GM19023 (cell line): ENCODE results near the gene RHCE.
"Not testable (repeated sequence)": the region's sequence is repeated elsewhere in the genome, so short reads cannot be mapped to it uniquely, and the experiment has no call there.

ENCODE experiments used
- ATAC-seq: cut with Tn5 transposase; IDR thresholded peaks from one replicate; pipeline ENCODE4 v1.9.1; 2021; ENCODE audit warnings: mild to moderate bottlenecking, moderate library complexity; ENCODE audit not compliant: unreplicated experiment

RHCE gene

GRCh38 chr1:25433389-25434186 lies 13.0 kb upstream of the RHCE start:
- no peak for ATAC-seq

GRCh38 chr1:25432749-25433388 lies 12.2 kb upstream of the RHCE start:
- no peak for ATAC-seq

- ATAC-seq, result no peak
These were observed 11.5 kb upstream of the RHCE start for GRCh38 chr1:25431955-25432719.

GRCh38 chr1:25430967-25431881 lies 10.6 kb upstream of the RHCE start:
- peak; percentile 3 for ATAC-seq

DNA sequence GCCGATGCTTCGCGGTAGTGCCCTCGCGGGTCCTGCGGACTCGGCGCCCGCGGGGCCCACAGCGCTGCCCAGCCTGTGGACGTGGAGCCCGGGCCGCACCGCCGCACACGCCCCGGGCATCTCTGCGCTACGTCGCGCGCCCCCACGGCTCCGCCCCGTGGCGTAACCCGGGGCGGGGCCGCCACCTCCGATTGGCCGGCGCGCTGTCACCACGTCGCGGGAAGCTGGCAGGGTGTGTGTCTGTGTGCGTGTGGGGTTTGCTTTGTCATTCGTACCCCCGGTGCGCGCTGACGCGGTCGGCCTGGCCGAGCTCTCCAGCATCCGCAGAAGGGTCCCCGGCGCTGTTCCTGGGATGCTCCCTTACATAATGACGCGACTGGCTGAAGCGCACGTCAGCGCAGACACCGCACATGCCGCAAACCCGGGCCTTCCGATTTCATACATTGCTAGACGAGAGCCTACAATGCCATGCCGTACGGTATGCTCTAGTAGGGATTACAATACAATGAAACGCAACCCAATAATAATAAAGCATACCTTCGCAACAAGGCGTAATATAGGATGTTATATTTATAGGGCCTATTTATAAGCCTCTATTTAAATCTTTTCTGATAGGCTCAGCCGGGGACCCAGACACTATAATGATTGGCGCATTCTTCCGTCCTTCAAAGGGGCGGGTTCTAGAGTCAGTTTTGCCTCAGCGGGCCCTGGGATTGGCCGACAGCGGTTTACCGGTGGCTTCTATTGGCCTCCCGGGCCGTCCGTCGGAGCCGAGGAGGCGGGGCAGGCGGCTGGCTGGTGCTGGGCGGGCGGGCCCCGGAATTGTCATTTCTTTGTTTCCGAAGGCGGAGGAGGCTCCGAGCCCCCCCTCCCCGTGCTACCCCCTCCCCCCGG lies 9.7 kb upstream of the RHCE start, which contains the start of gene MACO1:
Gene MACO1, plus strand, starts transcription at position 825 of the 894 bp plus-strand sequence. CDS start 202 bp downstream, outside the sequence.
- peak; percentile 85 for ATAC-seq

- ATAC-seq, result no peak
These were observed 8.0 kb upstream of the RHCE start for GRCh38 chr1:25428475-25429166.

- ATAC-seq, result no peak
These were observed 7.1 kb upstream of the RHCE start for GRCh38 chr1:25427696-25428095.

- ATAC-seq, result no peak
These were observed 4.8 kb upstream of the RHCE start for GRCh38 chr1:25425098-25426085.

DNA sequence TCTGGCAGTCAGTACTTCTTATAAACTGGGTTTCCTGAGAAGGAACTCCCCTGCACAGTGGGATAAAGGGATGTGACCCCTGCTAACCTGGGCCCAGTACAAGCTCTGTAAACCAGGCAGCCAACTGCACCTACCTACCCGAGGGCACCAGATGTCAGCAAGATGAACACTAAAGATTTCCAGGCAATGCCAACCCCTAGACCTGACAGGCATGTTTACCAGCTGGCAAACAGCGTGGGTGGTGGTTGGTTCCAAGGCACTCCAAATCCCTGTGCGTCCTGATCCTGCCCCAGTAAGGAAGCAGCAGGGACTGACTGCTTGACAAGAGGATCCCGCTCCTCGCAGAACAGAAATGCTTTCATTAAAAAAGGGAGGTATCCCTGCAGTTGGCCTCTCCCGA lies 2.6 kb upstream of the RHCE start:
- not testable (repeated sequence) for ATAC-seq

- ATAC-seq, result not testable (repeated sequence)
These were observed 1.3 kb downstream of the RHCE start for GRCh38 chr1:25419339-25419738.

DNA sequence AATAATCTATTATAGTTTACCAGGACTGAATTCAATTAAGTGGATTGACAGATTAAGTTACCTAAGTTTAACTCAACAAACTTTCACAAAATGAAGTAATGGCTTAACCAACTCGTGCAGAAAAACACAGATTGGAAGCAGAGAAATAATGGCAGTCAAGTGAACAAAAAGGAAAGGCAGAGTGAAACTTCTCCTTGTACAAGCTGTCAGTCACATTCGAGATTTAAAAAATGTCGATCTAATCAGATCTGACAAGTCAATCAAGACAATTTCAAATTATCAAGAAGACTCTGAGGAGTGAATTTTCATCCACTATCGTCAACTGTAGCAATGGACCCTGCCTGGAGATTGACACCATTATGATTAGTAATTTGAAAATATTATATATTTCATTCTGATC lies 3.3 kb downstream of the RHCE start:
- ATAC-seq, result not testable (repeated sequence)

- not testable (repeated sequence) for ATAC-seq
These were observed 6.0 kb downstream of the RHCE start for GRCh38 chr1:25414578-25414977.

- ATAC-seq, result not testable (repeated sequence)
These were observed 6.5 kb downstream of the RHCE start for GRCh38 chr1:25414157-25414556.

DNA sequence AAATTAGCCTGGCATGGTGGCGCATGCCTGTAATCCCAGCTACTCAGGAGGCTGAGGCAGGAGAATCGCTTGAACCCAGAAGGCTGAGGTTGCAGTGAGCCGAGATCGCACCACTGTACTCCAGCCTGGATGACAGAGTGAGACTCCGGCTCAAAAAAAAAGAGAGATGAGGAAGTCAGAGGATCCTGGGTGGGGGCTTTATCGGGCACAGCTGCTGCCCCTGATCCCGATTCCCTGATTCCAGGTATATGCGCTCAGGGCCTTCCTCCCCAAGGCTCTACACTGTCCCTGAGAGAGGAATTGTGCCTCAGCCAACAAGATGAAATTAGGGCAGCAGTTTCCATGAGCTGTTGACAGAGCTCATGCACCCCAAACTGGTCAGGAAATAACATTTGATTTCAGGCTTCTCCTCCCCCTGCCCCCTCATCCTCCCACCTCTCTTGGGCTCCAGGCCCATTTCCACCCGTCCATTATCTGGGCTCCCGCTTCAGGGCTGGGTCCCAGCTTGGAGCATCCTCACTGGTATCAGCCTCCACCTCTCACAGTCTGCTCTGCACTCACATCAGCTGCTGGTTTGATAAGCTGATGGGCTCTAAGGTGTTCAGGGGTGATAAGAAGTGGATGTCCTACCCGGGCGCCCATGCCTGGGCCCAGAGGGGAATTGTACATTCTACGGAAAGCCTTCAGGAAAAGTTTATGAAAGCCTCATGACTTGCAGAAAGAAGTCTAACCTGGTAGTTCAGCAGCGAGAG lies 7.6 kb downstream of the RHCE start:
- not testable (repeated sequence) for ATAC-seq

GRCh38 chr1:25409641-25410427 lies 10.8 kb downstream of the RHCE start:
- not testable (repeated sequence) for ATAC-seq

DNA sequence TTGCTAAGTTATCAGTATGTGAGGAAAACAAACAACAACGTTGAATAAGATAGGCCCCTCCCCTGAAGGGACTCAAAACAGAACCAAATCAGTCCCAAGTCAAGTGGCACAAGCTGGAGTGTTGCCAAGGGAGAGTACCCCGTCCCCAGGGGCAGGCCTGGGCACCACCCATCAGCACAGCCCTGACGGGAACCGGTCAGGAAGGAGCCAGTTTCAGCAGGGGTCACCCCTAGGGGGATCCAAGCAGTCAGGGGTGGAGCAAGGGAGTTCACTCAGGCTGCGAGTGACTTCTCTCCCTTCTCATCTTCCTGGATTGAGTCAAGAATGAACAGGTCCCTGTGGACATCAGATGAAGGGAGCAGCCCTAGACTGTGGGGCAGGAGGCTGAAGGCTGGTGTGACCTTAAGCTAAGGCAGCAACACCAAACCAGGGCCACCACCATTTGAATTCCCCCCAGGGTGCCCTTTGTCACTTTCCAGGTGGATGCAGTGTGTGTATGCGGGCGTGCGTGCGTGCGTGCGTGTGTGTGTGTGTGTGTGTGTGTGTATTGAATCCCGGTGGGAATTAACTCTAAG lies 14.8 kb downstream of the RHCE start:
- ATAC-seq, result not testable (repeated sequence)
